MCF 10A (cell line): ENCODE data around the gene ADGRG6. TPM values are rescaled to one million over a fixed set of nuclear protein-coding genes. Genes with fewer than 3 reads are reported as not detected.

Source experiments
- BruUV-seq: library from RNA; stranded (reverse); fragments of 400-500 nt; replicated peaks from 2 replicates; lab custom pipeline; 2021; lab: Mats Ljungman, UMichigan
- CTCF ChIA-PET: fragments of 300-600 bp; sonication (Branson Sonifier 250); formaldehyde crosslinking; extraction: SDS; loops from one replicate; lab custom pipeline; 2021; ENCODE audit warnings: antibody characterized with exemption, inconsistent platforms; lab: Yijun Ruan, JAX
- POLR2A ChIA-PET: fragments of 300-600, 350-650 bp; sonication (Branson Sonifier 250); formaldehyde crosslinking; extraction: SDS; loops from one replicate; lab custom pipeline; 2020; ENCODE audit warnings: antibody characterized with exemption, inconsistent platforms; lab: Yijun Ruan, JAX
- DNase-seq: peaks from one replicate; pipeline ENCODE4 v3.0.0-alpha.2; 2018; ENCODE audit not compliant: unreplicated experiment
- H3K27ac Mint-ChIP-seq: one replicate; pipeline ENCODE4 v1.8.0; 2022; ENCODE audit warnings: mild to moderate bottlenecking, low read depth, mixed read lengths; ENCODE audit not compliant: unreplicated experiment
- H3K27me3 Mint-ChIP-seq: one replicate; pipeline ENCODE4 v1.8.0; 2022; ENCODE audit warnings: mixed read lengths; ENCODE audit not compliant: insufficient read depth, unreplicated experiment
- H3K36me3 Mint-ChIP-seq: one replicate; pipeline ENCODE4 v1.8.0; 2022; ENCODE audit warnings: mild to moderate bottlenecking, moderate library complexity, mixed read lengths; ENCODE audit not compliant: insufficient read depth, unreplicated experiment
- H3K4me1 Mint-ChIP-seq: one replicate; pipeline ENCODE4 v1.8.0; 2022; ENCODE audit warnings: mixed read lengths; ENCODE audit not compliant: insufficient read depth, unreplicated experiment
- H3K4me3 Mint-ChIP-seq: one replicate; pipeline ENCODE4 v1.8.0; 2022; ENCODE audit warnings: mild to moderate bottlenecking, moderate library complexity, mixed read lengths; ENCODE audit not compliant: unreplicated experiment
- H3K9me3 Mint-ChIP-seq: one replicate; pipeline ENCODE4 v1.8.0; 2022; ENCODE audit warnings: mixed read lengths; ENCODE audit not compliant: unreplicated experiment
- CTCF ChIP-seq: fragments of 200-600 bp; IDR thresholded peaks from one replicate; pipeline ENCODE4 v1.8.0; 2022; ENCODE audit warnings: antibody characterized with exemption, mild to moderate bottlenecking; ENCODE audit not compliant: unreplicated experiment
- intact Hi-C: fragments of 100-400 bp; cut with micrococcal nuclease; formaldehyde crosslinking; loops from 2 replicates; pipeline ENCODE4 v1.14.1; 2022
- total RNA-seq: library from RNA; stranded (reverse); gene quantifications from 2 replicates; pipeline ENCODE4 v1.2.3, GENCODE V29; 2022

Gene ADGRG6
- total RNA-seq, 1 experiment from 2014 or later = 44.2 TPM

DNA sequence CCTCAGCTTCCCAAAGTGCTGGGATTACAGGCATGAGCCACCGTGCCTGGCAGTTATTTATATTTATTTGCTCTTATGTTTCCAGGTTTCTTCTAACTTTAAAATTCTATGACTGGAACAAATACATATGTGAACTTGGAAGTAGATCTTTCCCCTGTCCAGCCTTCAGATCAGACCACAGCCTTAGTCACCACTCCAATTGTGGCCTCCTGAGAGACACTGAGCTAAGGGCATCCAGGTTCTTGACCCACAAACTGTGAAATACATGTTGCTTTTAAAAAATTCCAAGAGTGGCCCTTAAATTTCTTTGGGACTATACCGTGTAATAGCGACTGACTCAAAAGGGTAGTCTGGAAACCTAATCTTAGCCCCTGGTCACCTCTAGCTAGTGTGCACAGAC is 1.5 kb upstream of the ADGRG6 start:
- CTCF ChIA-PET = interaction anchor here (0.6 to 2.3 kb wide), 12 partner anchors 8 to 162 kb away, joined by 3 to 13 read pairs (median 4); no protein-coding TSS in a partner anchor
- Mint-ChIP-seq H3K4me3 (peak overlapping the region; percentile 87), H3K9me3 (no peaks in the 10 kb centered on the region), H3K27ac (no peak overlapping the region), H3K36me3 (no peaks in the 10 kb centered on the region), H3K4me1 (peaks cover 36% of the 10 kb centered on the region), H3K27me3 (no peaks in the 10 kb centered on the region)
- no TSS peak for BruUV-seq
- POLR2A ChIA-PET = interaction anchor here (0.8 to 6.3 kb wide), 15 partner anchors 10 to 153 kb away, joined by 3 to 102 read pairs (median 11); partner anchors contain the start of genes NMBR and VTA1
- no peak for TF ChIP-seq CTCF
- no peak for DNase-seq
- intact Hi-C loops = loop anchor here (2.0 kb wide), 1 partner anchor 154 kb away; the partner anchor contains the start of genes NMBR and VTA1

- Mint-ChIP-seq H3K27me3 (no peaks in the 10 kb centered on the region), H3K4me1 (peaks cover 36% of the 10 kb centered on the region), H3K4me3 (peak overlapping the region; percentile 87), H3K36me3 (no peaks in the 10 kb centered on the region), H3K9me3 (no peaks in the 10 kb centered on the region), H3K27ac (peak overlapping the region; percentile 69)
- DNase-seq = peak; percentile 87
- TSS peak; percentile 69 for BruUV-seq
- ChIA-PET CTCF (interaction anchor here (0.6 to 2.3 kb wide), 22 partner anchors 8 to 353 kb away, joined by 3 to 13 read pairs (median 4); no protein-coding TSS in a partner anchor), POLR2A (interaction anchor here (0.6 to 6.3 kb wide), 32 partner anchors 9 to 1099 kb away, joined by 3 to 102 read pairs (median 4); partner anchors contain the start of genes NMBR and VTA1)
- intact Hi-C loops = loop anchor here (2.0 kb wide), 1 partner anchor 154 kb away; the partner anchor contains the start of genes NMBR and VTA1
- TF ChIP-seq CTCF = no peak
Measured at GRCh38 chr6:142300758-142301650, 803 bp upstream of the ADGRG6 start.

DNA sequence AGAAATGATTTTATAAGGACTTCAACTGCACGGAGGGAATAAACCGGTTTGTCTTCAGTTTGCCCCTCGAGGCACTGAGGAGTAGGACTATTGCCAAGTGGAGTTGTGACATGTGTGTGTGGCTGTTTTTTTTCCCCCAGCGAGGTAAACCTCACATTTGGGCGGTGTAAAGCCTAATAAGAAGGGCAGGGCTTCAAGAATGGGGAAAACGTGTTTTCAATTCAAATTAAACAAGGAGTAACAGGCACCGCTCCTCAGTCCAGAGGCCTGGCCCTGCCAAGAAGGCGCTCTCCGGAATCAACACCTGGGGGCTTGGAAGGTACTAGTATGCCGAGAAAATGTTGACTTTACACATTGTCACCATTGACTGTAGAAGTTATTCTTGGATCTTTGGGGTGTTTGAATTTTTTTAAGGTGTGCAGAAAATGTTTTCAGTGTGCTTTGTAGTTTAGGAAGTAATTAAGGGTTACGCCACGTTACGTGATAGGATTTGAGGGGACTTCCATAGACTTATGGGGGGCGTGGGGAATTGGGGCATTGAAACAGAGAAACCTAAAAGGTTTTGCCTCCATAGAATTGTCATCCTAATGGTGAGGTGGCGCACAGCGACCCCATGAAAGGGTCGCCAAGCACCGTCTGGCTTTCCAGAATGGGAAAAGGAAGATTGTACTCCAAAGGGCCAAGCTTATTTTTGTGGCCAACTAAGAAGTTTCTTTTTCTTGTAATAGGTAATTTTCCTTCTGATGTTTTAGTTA is 791 bp downstream of the ADGRG6 start:
- TF ChIP-seq CTCF = no peak
- ChIA-PET CTCF (interaction anchor here (0.6 to 2.3 kb wide), 5 partner anchors 68 to 85 kb away, joined by 3 to 13 read pairs (median 5); no protein-coding TSS in a partner anchor), POLR2A (interaction anchor here (0.6 to 6.3 kb wide), 15 partner anchors 8 to 1447 kb away, joined by 3 to 102 read pairs (median 11); partner anchors contain the start of gene VTA1)
- H3K4me1 Mint-ChIP-seq = peaks cover 36% of the 10 kb centered on the region
- H3K27me3 Mint-ChIP-seq = no peaks in the 10 kb centered on the region
- H3K27ac Mint-ChIP-seq = peak overlapping the region; percentile 69
- DNase-seq = peak; percentile 82
- no peaks in the 10 kb centered on the region for H3K36me3 Mint-ChIP-seq
- peak overlapping the region; percentile 87 for H3K4me3 Mint-ChIP-seq
- intact Hi-C loops = loop anchor here (1.0 kb wide), 1 partner anchor 76 kb away; no protein-coding TSS in a partner anchor
- no TSS peak for BruUV-seq
- H3K9me3 Mint-ChIP-seq = no peaks in the 10 kb centered on the region
